NCI-H2227 (cell line): ENCODE data around the gene AMN1.
A peak's percentile ranks its signal among the peaks of the same experiment; 100 is the strongest.
"Not testable (repeated sequence)": the region's sequence is repeated elsewhere in the genome, so short reads cannot be mapped to it uniquely, and the experiment has no call there.

Experiments
- DNase-seq: peaks from one replicate; lab custom pipeline; 2025; ENCODE audit not compliant: unreplicated experiment; lab: John Stamatoyannopoulos, UW

The AMN1 gene

DNA sequence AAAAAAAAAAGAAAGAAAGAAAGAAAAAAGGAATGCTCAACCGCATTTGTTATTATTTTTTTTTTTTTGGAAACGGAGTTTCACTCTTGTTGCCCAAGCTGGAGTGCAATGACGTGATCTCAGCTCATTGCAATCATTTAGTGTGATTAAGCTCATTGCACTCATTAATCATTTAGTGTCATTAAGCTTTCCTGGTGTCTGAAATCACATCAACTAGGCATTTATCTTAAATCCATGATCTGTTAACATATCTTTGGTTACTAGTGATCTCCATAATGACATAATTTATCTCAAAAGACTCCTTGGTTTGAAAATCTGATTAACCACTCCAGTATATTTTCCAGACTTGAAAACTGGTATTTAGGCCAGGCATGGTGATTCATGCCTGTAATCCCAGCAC lies 43.0 kb downstream of the AMN1 start:
- DNase-seq = no peak

DNA sequence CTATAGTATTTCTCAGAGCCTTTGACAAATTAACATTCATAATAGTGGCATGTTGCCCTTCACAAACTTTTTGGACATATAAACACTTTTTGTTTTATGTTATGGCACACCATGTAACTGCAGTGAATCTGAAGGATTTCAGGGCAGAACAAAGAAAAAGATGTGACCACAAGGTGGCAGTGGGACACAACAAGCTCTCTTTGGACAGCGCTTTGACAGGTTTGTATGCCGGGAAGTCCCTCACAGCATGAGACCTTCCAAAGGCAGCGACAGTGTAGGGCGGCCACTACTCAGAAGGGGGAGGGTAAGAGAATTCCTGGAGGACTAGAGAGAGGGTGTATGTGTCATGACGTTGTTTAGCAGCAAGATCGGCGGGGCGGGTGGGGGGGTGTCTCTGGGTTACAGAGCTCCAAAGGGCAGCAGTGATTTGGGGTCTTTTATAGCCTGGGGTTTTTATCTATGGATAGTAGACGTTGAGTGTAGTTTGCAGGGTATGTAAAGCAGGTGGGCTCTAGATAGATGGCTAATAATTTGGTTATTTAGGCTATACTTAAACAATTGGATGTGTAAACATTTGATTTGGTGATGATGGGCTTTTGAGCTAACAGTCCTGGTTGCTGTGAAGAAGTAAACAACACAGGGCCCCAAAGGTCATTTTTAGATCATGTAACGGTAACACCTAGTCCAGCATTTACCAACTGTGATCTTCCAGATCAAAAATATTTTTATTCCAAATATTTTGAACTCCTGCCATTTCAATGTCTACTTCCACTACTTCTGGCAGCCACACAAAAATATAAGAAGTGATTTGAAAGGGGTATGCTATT lies 46.5 kb downstream of the AMN1 start:
- peak; percentile 82 for DNase-seq

DNA sequence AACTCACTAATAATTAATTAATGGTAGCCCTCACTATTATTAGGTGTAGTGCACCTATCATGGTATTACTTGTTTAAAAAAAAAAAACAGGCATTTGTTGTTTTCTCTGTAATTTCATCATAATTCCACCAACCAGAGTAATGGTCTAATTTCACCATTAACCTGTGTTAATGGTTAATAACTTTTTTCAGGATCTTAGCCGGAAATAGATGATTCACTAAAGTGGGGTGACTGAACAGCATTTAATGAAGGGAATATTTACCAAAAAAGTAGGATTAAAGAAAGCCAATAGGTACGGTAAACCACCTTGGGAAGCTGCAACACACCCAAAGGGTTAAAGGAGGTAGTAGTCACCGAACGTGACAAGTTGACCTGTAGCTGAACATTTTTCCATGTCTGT lies 56.3 kb downstream of the AMN1 start:
- no peak for DNase-seq

DNA sequence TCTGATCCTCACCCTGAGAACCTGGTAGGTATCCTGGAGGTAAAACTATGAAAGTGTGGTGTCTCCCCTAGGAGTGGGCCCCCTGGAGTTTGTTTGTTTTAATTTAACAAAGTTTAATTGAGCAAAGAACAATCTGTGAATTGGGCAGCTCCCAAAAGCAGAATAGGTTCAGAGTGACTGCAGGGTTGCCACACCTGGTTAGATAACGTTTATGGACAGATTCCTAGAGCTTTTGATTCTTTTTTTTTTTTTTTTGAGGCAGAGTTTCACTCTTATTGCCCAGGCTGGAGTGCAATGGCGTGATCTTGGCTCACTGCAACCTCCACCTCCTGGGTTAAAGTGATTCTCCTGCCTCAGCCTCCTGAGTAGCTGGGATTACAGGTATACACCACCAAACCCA lies 59.2 kb downstream of the AMN1 start:
- not testable (repeated sequence) for DNase-seq

DNA sequence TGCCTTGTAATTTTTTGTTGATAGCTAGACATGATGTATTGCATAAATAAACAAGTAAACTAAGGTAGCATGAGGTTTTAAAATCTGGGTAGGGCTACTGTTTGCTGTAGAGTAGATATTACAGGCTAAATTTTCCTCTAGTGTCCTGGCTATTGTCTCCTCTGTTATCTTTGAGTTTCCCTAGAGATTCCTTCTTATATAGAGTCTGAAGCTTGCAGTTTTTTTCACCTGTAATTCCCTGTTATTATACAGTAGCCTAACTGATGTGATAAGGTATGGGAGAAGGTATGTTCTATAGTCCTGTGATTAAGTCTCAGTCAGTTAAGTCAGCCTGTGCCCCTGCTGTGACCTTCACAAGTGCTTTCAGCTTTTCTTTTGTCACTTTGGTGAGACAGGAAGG lies 59.8 kb downstream of the AMN1 start:
- no peak for DNase-seq

DNA sequence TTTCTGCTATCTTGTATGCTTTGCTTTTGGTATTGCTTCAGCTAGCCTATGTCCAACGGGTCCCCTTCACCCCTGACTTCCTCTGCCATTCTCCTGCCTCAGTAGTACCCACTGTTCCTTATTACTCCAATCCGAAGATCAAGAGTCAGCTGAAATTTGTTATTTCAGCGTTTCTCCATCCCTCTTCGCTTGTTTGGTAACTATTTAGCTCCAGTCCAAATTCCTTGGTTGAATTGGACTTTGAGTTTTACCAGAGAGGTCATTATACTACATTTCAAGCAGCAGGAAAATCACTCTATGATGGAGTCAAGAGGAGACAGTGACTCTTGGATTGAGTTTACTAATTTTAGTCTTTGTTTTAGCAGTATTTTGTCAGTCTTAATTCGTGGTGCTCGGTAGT lies 64.8 kb downstream of the AMN1 start:
- no peak for DNase-seq

DNA sequence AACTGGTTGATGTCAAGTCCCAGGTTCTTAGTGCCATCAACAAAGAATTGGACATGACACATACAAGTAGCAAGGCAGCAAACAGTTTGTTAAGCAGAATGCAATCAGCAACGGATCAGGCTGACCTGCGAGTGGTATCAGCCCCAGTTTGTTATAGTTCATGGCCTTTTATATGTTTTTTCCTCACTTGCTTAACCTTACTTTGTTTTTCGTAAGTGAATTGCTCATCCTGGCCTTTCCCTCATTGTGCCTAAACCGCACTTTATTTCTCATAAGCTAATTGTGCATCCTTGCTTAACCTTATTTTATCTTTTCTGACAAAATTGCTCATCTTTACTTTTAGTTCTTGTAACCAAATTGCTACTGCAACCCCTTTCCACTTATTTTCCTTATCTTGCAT lies 65.2 kb downstream of the AMN1 start:
- no peak for DNase-seq

DNA sequence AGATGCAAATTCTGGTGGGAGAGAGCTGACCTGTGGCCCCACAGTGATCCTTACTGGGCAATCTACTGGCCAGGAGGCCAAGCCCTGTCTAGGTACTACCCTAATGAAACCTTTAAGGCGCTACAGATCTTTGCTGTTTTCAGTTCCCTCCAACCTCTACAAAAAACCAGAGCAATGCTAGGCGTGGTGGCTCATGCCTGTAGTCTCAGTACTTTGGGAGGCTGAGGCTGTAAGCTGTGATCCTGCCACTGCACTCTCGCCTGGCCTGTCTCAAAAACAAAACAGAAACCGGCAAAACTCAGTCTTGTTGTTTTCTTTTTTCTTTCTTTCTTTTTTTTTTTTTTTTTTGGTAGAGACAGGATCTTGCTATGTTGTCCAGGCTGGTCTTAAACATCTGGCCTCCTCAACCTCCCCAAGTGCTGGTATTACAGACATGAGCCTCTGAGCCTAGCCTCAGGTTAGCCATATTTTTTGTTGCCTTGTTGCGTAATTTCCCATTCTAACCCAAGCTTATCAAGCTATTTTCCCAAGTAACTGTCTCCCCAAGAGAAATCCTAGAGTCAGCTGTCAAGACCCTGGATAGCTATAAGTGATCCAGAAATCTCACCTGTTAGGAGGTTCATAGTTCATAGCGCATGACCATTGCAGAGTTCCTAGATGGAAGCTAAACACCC lies 66.5 kb downstream of the AMN1 start:
- no peak for DNase-seq

DNA sequence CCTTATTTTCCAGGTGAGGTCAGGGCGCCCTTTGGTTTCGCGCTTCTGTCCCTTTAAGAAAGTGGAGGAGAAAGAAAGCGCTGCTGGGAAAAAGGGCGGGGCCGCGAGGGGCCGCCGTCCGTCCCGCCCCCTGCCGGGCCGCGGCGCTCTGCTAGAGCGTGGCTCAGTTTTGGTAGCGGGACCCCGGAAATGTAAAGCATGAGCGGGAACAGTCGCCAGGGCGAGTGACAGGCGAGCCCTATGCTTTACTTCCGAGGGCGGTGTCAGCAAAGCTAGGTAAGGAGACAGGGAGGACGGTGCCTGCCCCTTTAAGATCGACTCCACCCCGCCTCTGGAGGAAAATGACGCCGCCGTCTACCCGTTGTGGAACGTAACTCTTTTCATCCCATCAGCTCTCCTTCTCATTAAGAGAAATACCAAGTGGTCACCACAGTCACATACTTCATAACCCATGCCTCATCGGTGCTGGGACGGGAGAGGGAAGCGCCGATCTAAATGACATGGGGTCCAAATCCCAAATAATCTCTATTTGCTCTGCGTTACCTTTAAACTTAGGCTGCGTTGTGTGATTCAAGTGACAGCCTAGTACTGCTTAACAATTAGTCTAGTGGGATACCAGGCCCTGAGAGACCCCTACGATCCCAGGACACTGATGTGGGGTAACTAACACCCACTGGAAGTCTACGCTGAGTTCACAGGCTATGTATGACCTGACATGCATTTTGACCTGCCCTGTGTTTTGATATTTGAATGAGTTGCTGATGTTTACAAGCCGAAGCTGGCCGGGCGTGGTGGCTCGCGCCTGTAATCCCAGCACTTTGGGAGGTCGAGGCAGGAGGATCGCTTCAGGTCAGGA lies 69.5 kb downstream of the AMN1 start, which contains the start of gene ETFBKMT:
Gene ETFBKMT (plus strand): TSS at position 602 of the 856 bp plus-strand sequence. CDS start 2,266 bp downstream, outside the sequence.
- peak; percentile 82 for DNase-seq

DNA sequence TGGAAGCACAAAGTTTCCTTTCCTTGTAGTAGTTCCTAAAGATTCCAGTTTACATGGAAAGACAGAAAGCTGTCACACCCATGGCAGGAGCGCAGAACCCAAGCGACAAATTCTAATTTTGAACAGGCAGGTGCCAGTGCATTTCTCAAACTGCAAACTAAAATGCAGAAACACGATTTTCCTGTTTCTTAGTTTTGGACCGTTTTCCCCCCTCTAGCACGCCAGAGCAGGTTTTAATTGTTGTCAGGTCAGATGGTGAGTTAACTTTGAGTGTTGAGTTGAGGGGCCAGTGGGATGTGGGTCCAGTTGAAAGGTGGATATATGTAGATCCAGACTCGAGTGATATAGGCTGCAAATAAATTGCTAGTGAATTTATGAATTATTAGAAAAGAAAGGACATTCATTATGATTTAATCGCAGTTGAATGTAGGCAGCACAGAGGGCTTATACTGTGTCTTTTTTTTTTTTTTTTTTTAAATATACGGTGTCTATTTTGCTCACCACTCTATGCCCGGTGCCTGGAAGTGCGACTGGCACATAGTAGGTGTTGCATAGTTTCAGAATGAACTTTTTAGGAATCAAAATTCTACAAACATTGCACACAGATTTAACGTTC lies 70.2 kb downstream of the AMN1 start:
- DNase-seq = no peak

DNA sequence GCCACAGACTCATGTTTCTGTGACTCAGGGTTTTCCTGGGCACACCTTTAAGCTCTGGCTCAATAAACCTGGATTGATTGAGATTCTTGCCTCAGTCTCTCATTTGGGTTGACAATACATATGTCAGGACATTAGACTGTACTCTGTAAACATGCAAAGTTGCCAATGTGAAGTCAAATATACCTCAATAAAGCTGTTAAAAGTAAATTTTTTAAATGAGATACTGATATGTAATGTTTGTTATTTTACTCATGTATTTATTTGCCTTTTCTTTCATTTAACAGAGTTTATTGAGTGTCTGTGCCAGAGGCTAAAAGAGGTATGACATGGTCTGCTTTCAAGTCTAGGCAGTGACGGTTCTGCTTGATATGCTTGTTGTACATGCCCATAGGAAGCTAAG lies 73.0 kb downstream of the AMN1 start:
- DNase-seq = no peak

DNA sequence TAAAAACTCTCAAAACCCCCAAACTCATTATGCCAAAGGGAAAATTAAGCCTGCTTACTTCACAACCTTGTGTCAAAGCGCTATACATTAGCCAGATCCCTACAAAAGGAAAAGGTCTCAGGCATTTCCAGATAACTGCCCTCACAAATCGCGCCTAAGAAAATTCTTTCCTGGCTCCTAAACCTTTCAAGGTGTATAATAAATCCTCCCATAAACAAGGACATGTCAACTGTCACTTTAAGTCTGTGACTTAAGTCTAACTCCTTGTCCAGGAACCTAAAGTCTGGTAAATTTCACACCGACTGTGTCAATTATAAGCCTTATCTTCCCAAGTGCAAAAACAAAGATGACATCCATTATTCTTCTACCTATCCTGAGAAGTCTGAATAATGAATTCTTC lies 73.6 kb downstream of the AMN1 start:
- DNase-seq = peak; percentile 1

DNA sequence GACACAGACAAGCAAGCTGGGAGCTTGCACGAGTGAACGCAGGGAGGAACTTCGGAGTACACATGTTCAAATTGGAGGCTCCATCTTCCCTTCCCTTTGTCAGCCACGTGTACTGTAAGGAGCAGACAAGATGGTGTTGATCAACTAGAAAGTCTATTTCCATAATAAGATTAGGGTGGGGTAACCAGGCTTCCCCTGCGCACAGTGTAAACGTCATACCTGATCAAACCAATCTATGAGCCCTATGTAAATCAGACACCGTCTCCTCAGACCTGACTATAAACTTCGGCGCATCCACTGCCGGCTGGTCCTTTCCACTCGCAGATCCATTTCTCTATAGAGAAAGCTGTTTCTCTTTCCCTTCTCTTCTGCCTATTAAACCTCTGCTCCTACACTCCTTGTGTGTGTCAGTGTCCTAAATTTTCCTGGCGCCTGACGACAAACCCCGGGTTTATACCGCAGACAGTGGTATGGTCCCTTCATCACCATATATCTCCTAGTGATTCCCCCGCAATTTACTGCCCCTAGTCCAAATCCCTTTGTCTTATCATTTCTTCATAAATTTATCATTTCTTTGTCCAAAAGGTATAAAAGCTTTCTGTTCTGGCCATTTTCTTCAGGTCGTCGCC lies 76.8 kb downstream of the AMN1 start:
- peak; percentile 89 for DNase-seq

DNA sequence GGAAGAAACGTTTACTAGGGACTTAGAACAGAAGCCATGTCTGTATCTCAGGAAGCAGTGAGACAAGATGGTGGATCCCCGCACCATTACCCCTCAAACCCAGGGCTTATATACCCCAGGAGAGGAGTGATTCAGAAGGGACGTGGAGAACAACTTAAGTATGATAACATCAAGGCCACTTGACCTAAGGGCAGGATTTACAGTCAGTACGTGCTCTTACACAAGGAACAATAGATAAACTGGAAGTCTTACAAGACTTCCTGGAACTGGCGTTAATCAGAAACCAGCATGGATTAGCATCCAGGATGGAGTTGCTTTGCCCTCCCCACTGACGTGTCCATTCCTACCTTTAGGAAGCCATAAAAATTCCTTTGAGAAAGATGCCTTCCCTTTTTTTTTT lies 77.9 kb downstream of the AMN1 start:
- DNase-seq = peak; percentile 21

DNA sequence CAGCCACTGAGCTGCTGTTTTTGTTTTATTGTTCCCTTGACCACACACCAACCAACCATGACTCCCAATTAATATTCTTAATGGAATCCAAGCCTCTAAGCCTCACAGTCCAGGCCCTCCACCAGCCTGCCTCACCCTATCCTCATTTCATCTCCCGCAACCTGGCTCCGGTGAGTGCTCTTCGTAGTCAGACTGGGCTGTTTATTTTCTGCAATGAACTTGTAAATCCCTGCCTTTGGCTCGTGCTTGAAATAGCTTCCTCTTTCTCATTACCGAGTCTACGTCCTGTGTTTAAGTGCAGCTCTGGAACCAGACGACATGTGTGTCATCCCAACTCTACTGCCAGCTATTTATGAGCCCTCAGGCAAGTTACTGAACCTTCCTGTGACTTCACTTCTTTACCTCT lies 81.7 kb downstream of the AMN1 start:
- DNase-seq = no peak

DNA sequence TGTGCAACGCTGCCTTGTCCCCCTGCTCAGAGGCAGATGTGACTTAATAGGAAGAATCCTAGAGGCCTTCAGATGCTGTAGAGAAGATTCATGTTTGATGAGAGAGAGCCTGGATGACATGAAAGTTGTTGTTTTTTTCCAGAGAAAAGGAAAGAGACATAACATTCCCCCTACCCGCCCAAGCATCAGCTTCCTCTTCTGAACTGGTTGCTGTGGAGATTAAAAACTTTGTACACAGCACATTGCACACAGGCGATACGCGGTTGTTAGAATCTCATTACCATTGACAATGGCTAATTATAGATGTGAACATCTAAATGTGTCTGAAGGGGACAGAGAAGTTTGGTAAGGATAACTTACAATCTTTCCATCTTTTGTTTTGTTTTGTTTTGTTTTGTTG lies 82.9 kb downstream of the AMN1 start:
- no peak for DNase-seq

DNA sequence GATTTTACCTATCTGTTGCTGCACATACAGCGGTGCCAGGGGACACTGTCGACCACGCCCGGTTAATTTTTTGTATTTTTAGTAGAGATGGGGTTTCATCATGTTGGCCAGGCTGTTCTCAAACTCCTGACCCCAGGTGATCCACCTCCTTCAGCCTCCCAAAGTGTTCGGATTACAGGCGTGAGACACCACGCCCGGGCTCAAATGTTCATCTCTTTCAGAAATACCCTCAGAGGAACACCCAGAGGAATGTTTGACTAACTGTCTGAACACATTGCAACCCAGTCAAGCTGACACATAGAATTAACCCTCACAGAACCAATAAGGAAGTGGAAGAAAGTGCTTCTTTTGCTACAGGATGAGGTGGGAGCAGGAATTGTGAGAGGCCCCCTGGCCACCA lies 84.3 kb downstream of the AMN1 start:
- DNase-seq = no peak

DNA sequence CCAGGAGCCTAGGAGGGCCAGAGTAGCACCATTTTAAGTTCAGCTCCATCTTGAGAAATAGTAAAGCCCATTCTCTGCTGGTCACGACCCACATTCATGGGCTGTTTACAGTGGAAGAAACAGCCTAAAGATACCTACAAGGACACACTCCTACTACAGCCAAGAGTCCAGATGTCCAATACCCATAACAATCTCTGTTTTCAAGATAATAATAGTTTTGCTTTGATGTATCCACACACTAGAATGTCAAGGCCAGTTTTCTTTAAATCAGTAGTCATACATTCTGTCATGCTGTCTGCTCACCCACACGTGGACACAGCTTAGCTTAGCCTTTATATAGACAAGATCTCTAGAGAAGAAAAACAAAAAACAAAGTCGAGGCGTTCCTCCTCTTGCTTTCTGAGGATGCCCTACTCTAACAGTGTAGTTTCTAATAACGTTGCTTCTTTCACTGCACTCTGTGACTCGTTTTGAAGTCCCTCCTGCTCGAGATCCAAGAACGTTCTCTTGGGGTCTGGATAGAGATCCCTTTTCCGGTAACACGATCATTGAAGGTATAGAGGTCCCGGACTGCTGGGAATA lies 87.2 kb downstream of the AMN1 start:
- no peak for DNase-seq

DNA sequence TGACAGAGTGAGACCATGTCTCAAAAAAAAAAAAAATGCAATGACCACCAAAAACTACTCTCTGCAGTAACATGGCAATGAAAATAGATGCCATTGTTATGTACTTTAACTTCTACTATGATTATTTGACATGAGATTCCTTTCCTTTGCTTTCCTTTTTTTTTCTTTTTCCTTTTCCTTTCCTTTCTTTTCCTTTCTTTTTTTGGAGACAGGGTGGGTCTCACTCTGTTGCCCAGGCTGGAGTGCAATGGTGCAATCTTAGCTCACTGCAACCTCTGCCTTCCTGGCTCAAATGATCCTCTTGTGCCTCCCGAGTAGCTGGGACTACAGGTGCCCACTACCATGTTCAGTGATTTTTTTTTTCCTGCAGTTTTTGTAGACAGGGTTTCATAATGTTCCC lies 94.2 kb downstream of the AMN1 start:
- no peak for DNase-seq

DNA sequence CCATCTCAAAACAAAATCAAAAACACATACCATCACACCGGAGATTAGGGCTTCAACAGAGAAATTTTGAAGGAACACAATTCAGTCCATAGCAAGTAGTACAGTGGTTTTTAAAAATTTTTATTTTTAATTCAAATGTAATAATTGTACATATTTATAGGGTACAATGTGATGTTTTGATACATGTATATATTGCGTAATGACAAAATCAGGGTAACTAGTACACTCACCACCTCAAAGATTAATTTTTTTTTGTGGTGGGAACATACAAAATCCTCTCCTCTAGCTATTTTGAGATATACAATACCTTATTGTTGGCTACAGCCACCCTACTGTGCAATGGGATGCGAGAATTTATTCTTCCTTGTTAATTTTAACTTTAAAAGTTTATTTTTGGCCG lies 95.4 kb downstream of the AMN1 start:
- no peak for DNase-seq
